GM23248 (cell line): Measurements from ENCODE around the gene PPP2R5C. TPM values are rescaled to one million over a fixed set of nuclear protein-coding genes. Genes with fewer than 3 reads are reported as not detected.
A peak's percentile ranks its signal among the peaks of the same experiment; 100 is the strongest.

Experiments used
- DNase-seq: peaks from one replicate; pipeline ENCODE4 v3.0.0-alpha.2; 2015
- H2AFZ ChIP-seq: fragments of 200-600 bp; sonication (generic); 2 replicates; pipeline ENCODE4 v1.6.1; 2016; ENCODE audit warnings: antibody characterized with exemption
- H3F3A ChIP-seq: fragments of 200-600 bp; sonication (generic); 2 replicates; pipeline ENCODE4 v1.6.1; 2016; ENCODE audit warnings: mild to moderate bottlenecking, antibody characterized with exemption, mixed run types; ENCODE audit not compliant: insufficient read depth
- H3K27ac ChIP-seq: fragments of 200-600 bp; sonication (generic); 2 replicates; pipeline ENCODE4 v1.5.1; 2016; ENCODE audit warnings: mild to moderate bottlenecking
- H3K27me3 ChIP-seq: fragments of 200-600 bp; sonication (generic); replicated peaks from 2 replicates; pipeline ENCODE4 v1.6.1; 2016; ENCODE audit warnings: mild to moderate bottlenecking; ENCODE audit not compliant: insufficient read depth
- H3K36me3 ChIP-seq: fragments of 200-600 bp; sonication (generic); 2 replicates; pipeline ENCODE4 v1.6.1; 2016; ENCODE audit warnings: low read depth, mild to moderate bottlenecking
- H3K4me1 ChIP-seq: fragments of 200-600 bp; sonication (generic); 2 replicates; pipeline ENCODE4 v1.6.1; 2016; ENCODE audit warnings: mild to moderate bottlenecking; ENCODE audit not compliant: insufficient read depth
- H3K4me2 ChIP-seq: fragments of 200-600 bp; sonication (generic); one replicate; pipeline ENCODE4 v1.6.1; 2016; ENCODE audit warnings: mild to moderate bottlenecking; ENCODE audit not compliant: unreplicated experiment
- H3K4me3 ChIP-seq: fragments of 200-600 bp; sonication (generic); 2 replicates; pipeline ENCODE4 v1.5.1; 2016; ENCODE audit warnings: mild to moderate bottlenecking
- H3K79me2 ChIP-seq: fragments of 200-600 bp; sonication (generic); 2 replicates; pipeline ENCODE4 v1.6.1; 2016; ENCODE audit warnings: mild to moderate bottlenecking; ENCODE audit not compliant: insufficient read depth
- H3K9ac ChIP-seq: fragments of 200-600 bp; sonication (generic); 2 replicates; pipeline ENCODE4 v1.6.1; 2016; ENCODE audit warnings: mild to moderate bottlenecking
- H3K9me2 ChIP-seq: fragments of 200-600 bp; sonication (generic); 2 replicates; pipeline ENCODE4 v1.6.1; 2016; ENCODE audit warnings: mixed run types, mild to moderate bottlenecking, moderate library complexity; ENCODE audit not compliant: insufficient read depth
- H3K9me3 ChIP-seq: fragments of 200-600 bp; sonication (generic); one replicate; pipeline ENCODE4 v1.6.1; 2017; ENCODE audit warnings: low read depth
- H4K20me1 ChIP-seq: fragments of 200-600 bp; sonication (generic); 2 replicates; pipeline ENCODE4 v1.6.0; 2016; ENCODE audit not compliant: insufficient read depth
- EZH2 ChIP-seq: fragments of 200-600 bp; sonication (generic); IDR thresholded peaks from 2 replicates; pipeline ENCODE4 v1.6.1; 2018; ENCODE audit warnings: antibody characterized with exemption, mild to moderate bottlenecking; ENCODE audit not compliant: insufficient read depth, poor library complexity, severe bottlenecking
- EZH2phosphoT487 ChIP-seq: fragments of 200-600 bp; sonication (generic); IDR thresholded peaks from 2 replicates; pipeline ENCODE4 v1.6.1; 2018; ENCODE audit warnings: antibody characterized with exemption, moderate library complexity, mild to moderate bottlenecking, low read depth; ENCODE audit not compliant: insufficient read depth
- WGBS, 2 experiments: methylation state at CpG; one replicate each; pipeline ENCODE4 v1.1.6; 2015 to 2017; ENCODE audit warnings: low lambda C conversion rate in 2 of 2, low coverage in 1 of 2; ENCODE audit errors: missing lambda C conversion rate in 2 of 2; 5-methylcytosine and 5-hydroxymethylcytosine counted together
- in situ Hi-C: fragments of 300-500 bp; cut with MboI; formaldehyde crosslinking; loops from 2 replicates; pipeline ENCODE4 v1.15.0; 2020
- polyA plus RNA-seq: library from polyadenylated mRNA; unstranded; fragments of >200 nt; fragmentation: Nextera tagmentation; extraction: Ambion mirVana; gene quantifications from 2 replicates; pipeline ENCODE4 v1.2.1, GENCODE V29; 2016
- total RNA-seq: library from RNA; depleted of rRNA; stranded (reverse); fragments of >200 nt; shearing (Covaris generic); gene quantifications from 2 replicates; pipeline ENCODE4 v1.2.3, GENCODE V29; 2014

Gene PPP2R5C
- total and polyA plus RNA-seq, 2 experiments from 2014 or later = 76.3 to 77.9 TPM

DNA sequence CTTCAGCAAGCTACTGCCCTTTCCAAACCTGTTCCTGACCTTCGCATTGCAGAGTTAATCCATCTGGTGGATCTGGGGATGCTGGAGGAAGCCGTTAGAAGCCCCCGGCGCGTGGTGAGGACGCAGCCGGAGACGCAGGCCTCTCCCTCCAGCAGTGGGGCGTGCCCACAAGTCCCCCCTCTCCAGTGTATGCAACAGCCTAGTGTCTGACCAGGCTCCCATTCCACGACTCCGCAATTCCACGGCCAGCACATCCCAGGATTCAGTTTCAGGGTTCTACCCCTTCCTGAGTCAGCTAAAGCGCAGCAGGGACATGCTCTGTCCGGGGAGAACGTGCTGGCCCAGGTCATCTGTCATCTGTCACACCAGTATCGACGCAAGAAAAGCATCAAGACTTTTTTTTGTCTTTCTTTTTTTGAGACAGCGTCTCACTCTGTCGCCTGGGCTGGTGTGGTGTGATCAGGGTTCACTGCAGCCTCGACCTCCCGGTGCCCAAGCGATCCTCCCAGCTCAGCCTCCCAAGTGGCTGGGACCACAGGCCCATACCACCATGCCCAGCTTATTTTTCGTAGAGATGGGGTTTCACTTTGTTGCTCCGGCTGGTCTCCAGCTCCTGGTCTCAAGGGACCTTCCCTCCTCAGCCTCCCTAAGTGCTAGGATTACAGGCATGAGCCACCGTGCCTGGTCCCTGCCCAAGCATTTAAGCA lies 194.8 kb downstream of the PPP2R5C start:
- WGBS, 2 experiments = 85 to 89% methylated on average over 25 of the region's 25 CpGs
- H3K4me3 ChIP-seq = no peak overlapping the region
- in situ Hi-C loops = loop anchor here (25.0 kb wide), 1 partner anchor 356 kb away; the partner anchor contains the start of genes MOK and ZNF839
- H4K20me1 ChIP-seq = no peaks in the 10 kb centered on the region
- no peak overlapping the region for H3K9ac ChIP-seq
- no peaks in the 10 kb centered on the region for H3F3A ChIP-seq
- no peak overlapping the region for H3K4me2 ChIP-seq
- H3K9me3 ChIP-seq = no peaks in the 10 kb centered on the region
- H2AFZ ChIP-seq = no peak overlapping the region
- no peaks in the 10 kb centered on the region for H3K79me2 ChIP-seq
- H3K27me3 ChIP-seq = no peaks in the 10 kb centered on the region
- H3K4me1 ChIP-seq = 0 out of 2 replicates have a peak, but pooled peaks cover 2% of the 10 kb centered on the region
- DNase-seq = no peak
- TF ChIP-seq EZH2 = no peak
- no peak for TF ChIP-seq EZH2phosphoT487
- no peaks in the 10 kb centered on the region for H3K9me2 ChIP-seq
- H3K36me3 ChIP-seq = no peaks in the 10 kb centered on the region
- H3K27ac ChIP-seq = no peak overlapping the region

- WGBS, 2 experiments = 62% methylated on average over 12 to 13 of the region's 13 CpGs
- Histone ChIP-seq H3K9me2 (no peaks in the 10 kb centered on the region), H3K79me2 (no peaks in the 10 kb centered on the region), H3K9me3 (no peaks in the 10 kb centered on the region), H3K9ac (no peak overlapping the region), H3K36me3 (no peaks in the 10 kb centered on the region), H3K27me3 (no peaks in the 10 kb centered on the region), H3K27ac (no peak overlapping the region), H4K20me1 (no peaks in the 10 kb centered on the region), H3K4me3 (no peak overlapping the region), H2AFZ (no peak overlapping the region), H3K4me2 (no peak overlapping the region), H3K4me1 (peaks cover 9% of the 10 kb centered on the region), H3F3A (peaks cover 5% of the 10 kb centered on the region)
- in situ Hi-C loops = loop anchor here (25.0 kb wide), 1 partner anchor 355 kb away; the partner anchor contains the start of genes MOK and ZNF839
- no peak for TF ChIP-seq EZH2phosphoT487
- DNase-seq = no peak
Observed at GRCh38 chr14:101957406-101958234, 196.1 kb downstream of the PPP2R5C start.

- no peak overlapping the region for H3K4me2 ChIP-seq
- H3K79me2 ChIP-seq = no peaks in the 10 kb centered on the region
- no peaks in the 10 kb centered on the region for H3K36me3 ChIP-seq
- no peak overlapping the region for H3K27ac ChIP-seq
- in situ Hi-C loops = loop anchor here (25.0 kb wide), 1 partner anchor 354 kb away; the partner anchor contains the start of genes MOK and ZNF839
- no peak overlapping the region for H3K9ac ChIP-seq
- DNase-seq = peak; percentile 38
- H3K27me3 ChIP-seq = no peaks in the 10 kb centered on the region
- 34 to 37% methylated on average over 11 of the region's 11 CpGs for WGBS, 2 experiments
- H4K20me1 ChIP-seq = no peaks in the 10 kb centered on the region
- no peak overlapping the region for H3K4me3 ChIP-seq
- peaks cover 11% of the 10 kb centered on the region for H3F3A ChIP-seq
- H3K9me2 ChIP-seq = no peaks in the 10 kb centered on the region
- no peaks in the 10 kb centered on the region for H3K9me3 ChIP-seq
- no peak for TF ChIP-seq EZH2
- TF ChIP-seq EZH2phosphoT487 = no peak
- no peak overlapping the region for H2AFZ ChIP-seq
- H3K4me1 ChIP-seq = peaks cover 13% of the 10 kb centered on the region
Observed at GRCh38 chr14:101958418-101959180, 197.1 kb downstream of the PPP2R5C start.

DNA sequence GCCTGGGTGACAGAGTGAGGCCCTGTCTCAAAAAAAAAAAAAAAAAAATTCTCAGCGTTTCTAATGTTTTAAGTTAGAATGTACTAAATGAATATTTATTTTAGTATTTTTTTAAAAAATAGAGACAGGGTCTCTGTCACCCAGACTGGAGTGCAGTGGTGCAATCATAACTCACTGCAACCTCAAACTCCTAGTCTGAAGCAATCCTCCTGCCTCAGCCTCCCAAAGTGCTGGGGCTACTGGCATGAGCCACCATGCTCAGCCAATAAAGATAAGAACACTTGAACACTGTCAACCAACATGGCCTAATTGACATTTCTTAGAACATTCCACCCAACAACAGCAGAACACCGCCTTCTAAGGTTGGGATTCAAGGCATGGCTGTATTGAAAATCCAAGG lies 197.8 kb downstream of the PPP2R5C start:
- no peaks in the 10 kb centered on the region for H3K36me3 ChIP-seq
- no peak overlapping the region for H3K4me2 ChIP-seq
- H3K9me2 ChIP-seq = no peaks in the 10 kb centered on the region
- H3K4me1 ChIP-seq = peaks cover 18% of the 10 kb centered on the region
- in situ Hi-C loops = loop anchor here (25.0 kb wide), 1 partner anchor 353 kb away; the partner anchor contains the start of genes MOK and ZNF839
- H3F3A ChIP-seq = peaks cover 11% of the 10 kb centered on the region
- H4K20me1 ChIP-seq = no peaks in the 10 kb centered on the region
- no peaks in the 10 kb centered on the region for H3K79me2 ChIP-seq
- H3K9me3 ChIP-seq = no peaks in the 10 kb centered on the region
- no peak for TF ChIP-seq EZH2phosphoT487
- TF ChIP-seq EZH2 = no peak
- no peak overlapping the region for H3K4me3 ChIP-seq
- DNase-seq = no peak
- no peak overlapping the region for H3K9ac ChIP-seq
- H3K27me3 ChIP-seq = no peaks in the 10 kb centered on the region
- H2AFZ ChIP-seq = no peak overlapping the region
- WGBS, 2 experiments = 65 to 70% methylated on average over 2 of the region's 2 CpGs
- H3K27ac ChIP-seq = no peak overlapping the region
